GM21423 (cell line): Measurements from ENCODE around the gene PARP9.

Experiments used
- ATAC-seq: cut with Tn5 transposase; IDR thresholded peaks from one replicate; pipeline ENCODE4 v1.9.1; 2021; ENCODE audit warnings: mild to moderate bottlenecking, moderate library complexity; ENCODE audit not compliant: unreplicated experiment

Gene PARP9

DNA sequence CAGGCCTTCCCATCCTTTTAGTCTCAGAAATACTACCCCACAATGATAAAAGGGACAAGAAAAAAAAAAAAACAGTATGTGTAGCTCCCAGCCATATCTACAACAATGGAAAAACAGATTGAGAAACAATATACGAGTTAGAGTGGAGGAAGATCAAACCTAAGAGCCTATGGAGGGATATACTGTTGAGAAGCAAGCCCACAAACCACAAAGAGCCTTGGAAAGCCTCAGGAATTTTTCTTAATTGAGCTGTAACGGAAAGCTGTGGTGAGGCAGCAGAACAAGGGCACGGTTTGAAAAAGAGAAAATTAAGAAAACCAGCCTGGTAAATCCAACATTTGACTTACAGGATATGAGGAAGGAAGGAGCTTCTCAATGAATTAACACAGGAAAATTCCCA, 70.8 kb downstream of the PARP9 start:
- no peak for ATAC-seq

DNA sequence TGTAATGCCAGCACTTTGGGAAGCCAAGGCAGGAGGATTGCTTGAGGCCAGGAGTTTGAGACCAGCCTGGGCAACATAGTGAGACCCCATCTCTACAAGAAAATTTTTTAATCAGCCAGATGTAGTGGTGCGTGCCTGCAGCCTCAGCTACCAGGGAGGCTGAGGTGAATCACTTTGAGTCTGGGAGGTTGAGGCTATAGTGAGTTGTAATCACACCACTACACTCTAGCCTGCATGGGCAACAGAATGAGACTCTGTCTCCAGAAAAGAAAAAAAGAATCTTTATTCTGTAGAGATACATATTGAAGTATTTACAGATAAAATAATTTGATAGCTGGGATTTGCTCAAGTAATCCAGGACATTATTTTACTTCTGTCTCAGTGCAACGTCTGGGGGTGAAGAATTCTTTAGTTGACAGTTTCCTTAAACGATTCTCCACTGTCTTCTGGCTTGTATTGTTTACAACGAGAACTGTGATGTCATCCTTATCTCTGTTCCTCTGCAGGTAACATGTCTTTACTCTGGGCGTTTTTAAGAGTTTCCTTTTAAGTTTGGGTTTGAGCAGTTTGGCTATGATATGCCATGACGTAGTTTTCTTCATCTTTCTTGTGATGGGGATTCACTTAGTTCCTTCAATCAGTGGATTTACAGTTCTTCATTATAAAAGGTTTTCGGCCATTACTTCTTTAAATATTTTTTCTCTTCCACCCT, 75.7 kb downstream of the PARP9 start:
- ATAC-seq: no peak

DNA sequence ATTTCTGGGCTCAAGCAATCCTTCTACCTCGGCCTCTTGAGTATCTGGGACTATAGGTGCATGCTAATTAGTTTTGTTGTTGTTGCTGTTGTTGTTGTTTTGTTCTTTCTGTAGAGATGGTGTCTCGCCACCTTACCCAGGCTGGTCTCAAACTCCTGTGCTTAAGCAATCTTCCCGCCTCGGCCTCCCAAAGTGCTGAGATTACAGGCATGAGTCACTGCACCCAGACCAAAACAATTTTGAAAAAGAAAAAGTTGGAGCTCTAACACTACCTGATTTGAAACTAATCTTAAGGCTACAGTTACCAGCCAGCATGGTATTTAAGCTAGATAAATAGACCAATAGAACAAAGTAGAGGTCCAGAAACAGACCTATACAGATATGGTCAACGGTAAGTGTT, 79.1 kb downstream of the PARP9 start:
- ATAC-seq: no peak

DNA sequence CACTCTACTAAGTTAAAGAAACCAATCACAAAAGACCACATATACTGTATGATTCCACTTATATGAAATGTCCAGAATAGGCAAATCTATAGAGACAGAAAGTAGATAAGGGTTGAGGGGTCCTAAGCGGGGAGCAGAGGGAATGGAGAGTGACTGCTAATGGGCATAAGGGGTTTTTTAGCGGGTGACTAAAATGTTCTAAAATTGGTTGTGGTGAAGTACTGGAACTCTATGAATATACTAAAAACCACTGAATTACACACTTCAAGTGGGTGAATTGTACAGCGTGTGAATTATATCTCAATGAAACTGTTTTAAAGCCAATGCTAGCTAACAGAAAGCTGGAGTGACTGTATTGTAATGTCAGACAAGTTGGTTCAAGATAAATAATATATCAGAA, 82.7 kb downstream of the PARP9 start:
- ATAC-seq: no peak
